HG03575 (cell line): ENCODE data around the gene LMOD2.

Experiments used
- ATAC-seq: cut with Tn5 transposase; IDR thresholded peaks from one replicate; pipeline ENCODE4 v1.9.1; 2021; ENCODE audit not compliant: unreplicated experiment, insufficient number of reproducible peaks, low FRiP score; ENCODE audit errors: extremely low read depth

LMOD2 gene

GRCh38 chr7:123663200-123663599 is 7.5 kb downstream of the LMOD2 start:
- ATAC-seq = no peak

GRCh38 chr7:123665157-123665556 is 9.5 kb downstream of the LMOD2 start:
- no peak for ATAC-seq

GRCh38 chr7:123665896-123666295 is 10.2 kb downstream of the LMOD2 start:
- no peak for ATAC-seq

GRCh38 chr7:123666492-123666891 is 10.8 kb downstream of the LMOD2 start:
- no peak for ATAC-seq

GRCh38 chr7:123669485-123669884 is 13.8 kb downstream of the LMOD2 start:
- no peak for ATAC-seq

GRCh38 chr7:123673137-123673732 is 17.6 kb downstream of the LMOD2 start:
- ATAC-seq = no peak

GRCh38 chr7:123673752-123674398 is 18.2 kb downstream of the LMOD2 start:
- ATAC-seq = no peak

- ATAC-seq = no peak
These were observed 18.9 kb downstream of the LMOD2 start for GRCh38 chr7:123674399-123675180.

- ATAC-seq = no peak
These were observed 19.5 kb downstream of the LMOD2 start for GRCh38 chr7:123675181-123675473.

- no peak for ATAC-seq
These were observed 21.5 kb downstream of the LMOD2 start for GRCh38 chr7:123677061-123677715.

- ATAC-seq = no peak
These were observed 23.9 kb downstream of the LMOD2 start for GRCh38 chr7:123679614-123680013.

GRCh38 chr7:123680580-123680979 is 24.9 kb downstream of the LMOD2 start:
- ATAC-seq = no peak

- ATAC-seq = no peak
These were observed 25.9 kb downstream of the LMOD2 start for GRCh38 chr7:123681561-123681960.

GRCh38 chr7:123682690-123683089 is 27.0 kb downstream of the LMOD2 start:
- no peak for ATAC-seq

- no peak for ATAC-seq
These were observed 31.5 kb downstream of the LMOD2 start for GRCh38 chr7:123687161-123687560.

- no peak for ATAC-seq
These were observed 32.1 kb downstream of the LMOD2 start for GRCh38 chr7:123687727-123688126.

GRCh38 chr7:123689250-123689649 is 33.6 kb downstream of the LMOD2 start:
- no peak for ATAC-seq

- ATAC-seq = no peak
These were observed 34.9 kb downstream of the LMOD2 start for GRCh38 chr7:123690550-123690949.

- no peak for ATAC-seq
These were observed 36.8 kb downstream of the LMOD2 start for GRCh38 chr7:123692471-123692877.
